ENCODE results near the gene SOWAHC.

The SOWAHC gene

GRCh38 chr2:109666466-109666865 is 52.3 kb downstream of the SOWAHC start:
- TF ChIP-seq FOXK2 (IDR thresholded peaks at IDR 0.05) (no peak), ZNF384 (IDR thresholded peaks at IDR 0.05) (no peak), CTBP1 (IDR thresholded peaks at IDR 0.05; ENCODE audit: borderline replicate concordance) (no peak), BHLHE40 (IDR thresholded peaks at IDR 0.05; ENCODE audit: borderline replicate concordance) (no peak), HDGF (IDR thresholded peaks at IDR 0.05; ENCODE audit: borderline replicate concordance) (no peak), ELF4 (IDR thresholded peaks at IDR 0.05) (no peak), FOXM1 (IDR thresholded peaks at IDR 0.05; ENCODE audit: borderline replicate concordance) (no peak), NFRKB (IDR thresholded peaks at IDR 0.05) (no peak), TARDBP (IDR thresholded peaks at IDR 0.05) (no peak), SUZ12 (IDR thresholded peaks at IDR 0.05) (no peak), LEF1 (IDR thresholded peaks at IDR 0.05; ENCODE audit: borderline replicate concordance) (no peak), L3MBTL2 (conservative IDR thresholded peaks at IDR 0.05) (no peak), SP1 (IDR thresholded peaks at IDR 0.05) (no peak), FOXA1 (IDR thresholded peaks at IDR 0.05) (no peak), ARNT (IDR thresholded peaks at IDR 0.05) (no peak)
- ChIA-PET CTCF (no interaction called here), POLR2A (no interaction called here)
- no peak for DNase-seq (ENCODE audit: extremely low spot score)
